Measurements from ENCODE around the gene MRPS12. TPM values are rescaled to one million over a fixed set of nuclear protein-coding genes. Genes with fewer than 3 reads are reported as not detected.

Gene MRPS12
- total and polyA plus RNA-seq, 9 of the 15 experiments (the other 6 are each of a cell fraction or from before 2014, with no cell fraction given) = 8.1 to 174 (median 52.0) TPM

GRCh38 chr19:38929929-38930775, 592 bp upstream of the MRPS12 start, which contains the start of gene SARS2:
Gene SARS2, minus strand, starts transcription at chr19:38930763. Its CDS starts 27 bp downstream, at chr19:38930736.
- ChIA-PET POLR2A (interaction anchor here (0.5 to 1.6 kb wide), 10 partner anchors 8 to 196 kb away, joined by 3 to 5 read pairs (median 4); partner anchors contain the start of genes ECH1 and HNRNPL), CTCF (ENCODE audit: low intra/inter-chr PET ratio) (interaction anchor here (0.6 to 2.6 kb wide), 9 partner anchors 79 to 527 kb away, joined by 3 to 16 read pairs (median 7); partner anchors contain the start of genes FAM98C, HNRNPL and PLEKHG2)
- in situ Hi-C loops (cut with MboI) (loop anchor here (10.0 kb wide), 1 partner anchor 405 kb away; no protein-coding TSS in a partner anchor), intact Hi-C loops (cut with micrococcal nuclease) (loop anchor here (1.0 to 10.0 kb wide), 6 partner anchors 31 to 415 kb away; partner anchors contain the start of genes ECH1, NFKBIB and SIRT2)
- peak within 1 kb of the TSS; percentile 92 for H3K27ac ChIP-seq (ENCODE audit: extremely low read depth, low read depth, low read length)
- no peaks in the 10 kb centered on the region; the same call in 1 of the 2 replicates for H4K20me1 ChIP-seq (replicated peaks; ENCODE audit: control insufficient read depth, insufficient read depth, low read length)
- ATAC-seq (peak; percentile 74), FAIRE-seq (peak; percentile 23), DNase-seq (ENCODE audit: extremely low read depth in 1 of 4, low spot score in 3 of 4) (peak; percentile 96 to 99 (median 98))
- peaks cover 18% of the 10 kb centered on the region for H3K9me3 ChIP-seq (replicated peaks; ENCODE audit: control insufficient read depth, insufficient read depth, low read depth, low read length)
- under 1% methylated on average over 46 of the region's 49 CpGs for WGBS (ENCODE audit: insufficient coverage, low coverage, missing lambda C conversion rate)
- peak within 1 kb of the TSS; percentile 91 to 98 for H3K9ac ChIP-seq (ENCODE audit: insufficient read depth in 1 of 2, low read depth in 2 of 2, low read length in 2 of 2)
- H3K4me3 ChIP-seq = peak within 1 kb of the TSS; percentile 71
- H3K4me2 ChIP-seq (ENCODE audit: insufficient read depth, low read length) = peak within 1 kb of the TSS; percentile 100
- H2AFZ ChIP-seq (ENCODE audit: low read depth, low read length) = peak within 1 kb of the TSS; percentile 99
- H3K4me1 ChIP-seq (replicated peaks in 1 of 2; ENCODE audit: control insufficient read depth in 2 of 2, insufficient read depth in 2 of 2, low read length in 2 of 2) = peaks cover 0 to 18% of the 10 kb centered on the region in 2 experiments; a peak in 3 of 5 replicates
- peaks cover 57% of the 10 kb centered on the region for H3K79me2 ChIP-seq (ENCODE audit: control insufficient read depth, insufficient read depth, low read length)
- peaks cover 44% of the 10 kb centered on the region for H3K36me3 ChIP-seq (ENCODE audit: control insufficient read depth, insufficient read depth, low read length)
- no TSS peak for BruUV-seq (replicated peaks)
- H3K9me1 ChIP-seq (ENCODE audit: control insufficient read depth, insufficient read depth, low read length) = no peaks in the 10 kb centered on the region
- no peaks in the 10 kb centered on the region for H3K27me3 ChIP-seq (ENCODE audit: control insufficient read depth in 2 of 2, insufficient read depth in 2 of 2, low read length in 2 of 2)
- no peak for TF ChIP-seq UBTF (IDR thresholded peaks at IDR 0.05; ENCODE audit: borderline replicate concordance in 1 of 2, low read depth in 2 of 2, low read length in 2 of 2)
- no peak for TF ChIP-seq ZNF830 (CRISPR knock-in tag; IDR thresholded peaks at IDR 0.05)
- TF ChIP-seq GABPB1 (CRISPR knock-in tag; IDR thresholded peaks at IDR 0.05) = peak; percentile 82; the same call in 1 of the 2 replicates
- TF ChIP-seq CTBP1 (IDR thresholded peaks at IDR 0.05; ENCODE audit: borderline replicate concordance) = peak; percentile 81; the same call in 1 of the 2 replicates
- peak; percentile 80 to 98; a peak in 3 of 4 replicates for TF ChIP-seq TEAD1 (CRISPR knock-in tag; IDR thresholded peaks at IDR 0.05)
- no peak for TF ChIP-seq DMBX1 (CRISPR knock-in tag; IDR thresholded peaks at IDR 0.05; ENCODE audit: borderline replicate concordance)
- TF ChIP-seq HCFC1 (IDR thresholded peaks at IDR 0.05; ENCODE audit: low read depth, low read length) = peak; percentile 74
- no peak for TF ChIP-seq HDGF (IDR thresholded peaks at IDR 0.05)
- no peak for TF ChIP-seq DLX4 (CRISPR knock-in tag; IDR thresholded peaks at IDR 0.05)
- peak; percentile 53 for TF ChIP-seq POLR2B (IDR thresholded peaks at IDR 0.05; ENCODE audit: low read depth, partially characterized antibody)
- peak; percentile 46; the same call in 1 of the 2 replicates for TF ChIP-seq STAG1 (CRISPR knock-in tag; IDR thresholded peaks at IDR 0.05; ENCODE audit: borderline replicate concordance)
- no peak for TF ChIP-seq RBM25 (IDR thresholded peaks at IDR 0.05; ENCODE audit: low read depth, low read length, severe bottlenecking)
- TF ChIP-seq GTF2E2 (tag; IDR thresholded peaks at IDR 0.05) = 0 out of 2 replicates have a peak, but pooled peaks have one; percentile 81
- 0 out of 2 replicates have a peak, but pooled peaks have one; percentile 0 for TF ChIP-seq ZNF740 (CRISPR knock-in tag; IDR thresholded peaks at IDR 0.05)
- no peak for TF ChIP-seq ZNF740 (tag; IDR thresholded peaks at IDR 0.05)
- no peak for TF ChIP-seq TEAD2 (tag; IDR thresholded peaks at IDR 0.05)
- no peak for TF ChIP-seq PTBP1 (IDR thresholded peaks at IDR 0.05; ENCODE audit: low read depth, low read length)
- peak; percentile 84 for TF ChIP-seq XRCC5 (IDR thresholded peaks at IDR 0.05; ENCODE audit: low read depth, low read length)
